Tibial artery (tissue), 4 donors: Measurements from ENCODE around the gene SPTBN2.

Experiments
- DNase-seq, 2 donors: peaks; one replicate each; pipeline ENCODE4 v3.0.0-alpha.2; 2019
- H3K27ac ChIP-seq, 2 donors: fragments of 200-600 bp; sonication (generic) in 1 of 2; 1 replicate in 1 of 2; 2 replicates in 1 of 2; pipeline ENCODE4 v1.5.1; 2018 to 2019; ENCODE audit warnings: mild to moderate bottlenecking in 1 of 2
- H3K27me3 ChIP-seq, 2 donors: fragments of 200-600 bp; sonication (generic) in 1 of 2; one replicate each; pipeline versions ENCODE4 v1.5.1 to v1.6.0; 2016 to 2019
- H3K36me3 ChIP-seq, 3 donors: fragments of 200-600 bp; sonication (generic) in 2 of 3; one replicate each; pipeline ENCODE4 v1.5.1; 2016 to 2019; ENCODE audit warnings: mild to moderate bottlenecking in 2 of 3
- H3K4me1 ChIP-seq, 4 donors: fragments of 200-600 bp; sonication (generic) in 2 of 4; 1 replicate in 3 of 4; 2 replicates in 1 of 4; pipeline ENCODE4 v1.5.1; 2016 to 2019
- H3K4me3 ChIP-seq, 2 donors: fragments of 200-600 bp; sonication (generic) in 1 of 2; 1 replicate in 1 of 2; 2 replicates in 1 of 2; pipeline ENCODE4 v1.5.1; 2018 to 2019; ENCODE audit warnings: mild to moderate bottlenecking in 2 of 2
- H3K9me3 ChIP-seq, 3 donors: fragments of 200-600 bp; sonication (generic) in 1 of 3; one replicate each; pipeline ENCODE4 v1.5.1; 2016 to 2019
- intact Hi-C: fragments of 100-400 bp; cut with DNase I; formaldehyde crosslinking; loops from one replicate; pipeline ENCODE4 v1.15.0; 2023; ENCODE audit warnings: low total_unique reads
- TF ChIP-seq, protein P1 (sequence below), 2 experiments: fragments of 200-600 bp in 1 of 2; fragments of 450-650 bp in 1 of 2; IDR thresholded peaks; one replicate each; pipeline ENCODE4 v1.5.1; 2017 to 2019; ENCODE audit warnings: antibody characterized with exemption in 2 of 2, mild to moderate bottlenecking in 1 of 2, moderate library complexity in 1 of 2

The SPTBN2 gene

DNA sequence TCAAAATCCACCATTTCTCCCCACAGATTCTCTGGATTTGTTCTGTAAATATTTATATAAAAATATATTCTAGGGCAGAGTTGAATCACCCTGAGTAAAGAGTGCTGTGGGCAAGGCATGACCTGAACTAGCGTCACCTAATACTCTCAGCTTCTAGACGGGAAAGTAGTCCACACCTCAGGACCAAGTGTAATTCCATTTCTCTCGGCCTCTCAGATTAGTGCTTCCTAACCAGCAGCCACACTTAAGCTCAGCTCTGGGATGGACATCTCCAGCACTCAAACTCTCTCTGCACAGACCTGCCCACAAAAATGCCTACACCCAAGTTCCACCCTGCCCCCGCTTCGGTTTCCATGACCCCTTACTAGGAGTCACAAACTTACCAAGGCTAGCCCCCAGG is 5.3 kb downstream of the SPTBN2 start:
- TF ChIP-seq, protein P1, sequence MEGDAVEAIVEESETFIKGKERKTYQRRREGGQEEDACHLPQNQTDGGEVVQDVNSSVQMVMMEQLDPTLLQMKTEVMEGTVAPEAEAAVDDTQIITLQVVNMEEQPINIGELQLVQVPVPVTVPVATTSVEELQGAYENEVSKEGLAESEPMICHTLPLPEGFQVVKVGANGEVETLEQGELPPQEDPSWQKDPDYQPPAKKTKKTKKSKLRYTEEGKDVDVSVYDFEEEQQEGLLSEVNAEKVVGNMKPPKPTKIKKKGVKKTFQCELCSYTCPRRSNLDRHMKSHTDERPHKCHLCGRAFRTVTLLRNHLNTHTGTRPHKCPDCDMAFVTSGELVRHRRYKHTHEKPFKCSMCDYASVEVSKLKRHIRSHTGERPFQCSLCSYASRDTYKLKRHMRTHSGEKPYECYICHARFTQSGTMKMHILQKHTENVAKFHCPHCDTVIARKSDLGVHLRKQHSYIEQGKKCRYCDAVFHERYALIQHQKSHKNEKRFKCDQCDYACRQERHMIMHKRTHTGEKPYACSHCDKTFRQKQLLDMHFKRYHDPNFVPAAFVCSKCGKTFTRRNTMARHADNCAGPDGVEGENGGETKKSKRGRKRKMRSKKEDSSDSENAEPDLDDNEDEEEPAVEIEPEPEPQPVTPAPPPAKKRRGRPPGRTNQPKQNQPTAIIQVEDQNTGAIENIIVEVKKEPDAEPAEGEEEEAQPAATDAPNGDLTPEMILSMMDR (IDR thresholded peaks at IDR 0.05), result no peak
- Histone ChIP-seq H3K27ac (no peak overlapping the region), H3K36me3 (no peaks in the 10 kb centered on the region), H3K4me1 (peaks cover 0 to 18% (median 10%) of the 10 kb centered on the region in 4 donors), H3K27me3 (peaks cover 0 to 59% of the 10 kb centered on the region in 2 donors), H3K4me3 (no peak overlapping the region), H3K9me3 (no peaks in the 10 kb centered on the region)
- peak in 1 of 2 donors; percentile 19 for DNase-seq
- intact Hi-C loops, result no loop called here

DNA sequence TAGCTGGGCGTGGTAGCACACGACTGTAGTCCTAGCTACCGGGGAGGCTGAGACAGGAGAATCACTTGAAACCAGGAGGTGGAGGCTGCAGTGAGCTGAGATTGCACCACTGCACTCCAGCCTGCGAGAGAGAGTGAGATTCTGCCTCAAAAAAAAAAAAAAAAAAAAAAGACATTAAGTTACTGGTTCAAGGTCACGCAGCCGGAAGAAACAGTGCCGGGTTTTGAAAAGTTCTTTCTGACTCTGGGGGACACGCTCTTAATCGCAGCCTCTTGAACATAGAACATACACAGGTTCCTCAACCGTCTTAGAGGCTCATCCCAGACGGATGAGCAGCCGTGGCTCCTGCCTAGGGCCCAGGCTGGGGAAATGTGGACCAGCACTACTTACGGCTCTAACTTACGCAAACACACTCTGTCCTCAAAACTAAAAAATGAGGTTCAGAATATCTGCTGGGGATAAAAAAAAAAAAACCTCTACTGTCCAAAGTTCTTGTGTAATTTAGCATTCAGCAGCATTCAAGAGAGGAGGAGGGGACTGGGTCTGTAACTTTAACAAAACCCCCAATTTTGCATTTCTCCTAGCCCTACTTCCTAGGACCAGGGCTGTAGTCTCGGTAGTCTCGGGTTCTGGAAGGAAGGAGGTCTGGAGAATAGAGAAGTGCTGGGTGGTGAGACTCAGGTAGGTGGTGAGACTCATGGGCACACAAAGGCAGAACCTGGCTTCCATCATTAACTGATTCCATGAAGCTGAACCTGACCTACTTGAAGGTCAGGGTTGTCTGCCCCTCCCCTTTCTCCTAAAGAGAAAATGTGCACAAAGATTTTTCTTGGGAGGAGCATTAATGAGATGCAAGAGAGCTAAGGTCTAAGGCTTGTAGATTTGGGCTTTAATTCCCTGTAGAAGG is 6.0 kb downstream of the SPTBN2 start:
- Histone ChIP-seq H3K27me3 (peaks cover 0 to 60% of the 10 kb centered on the region in 2 donors), H3K9me3 (no peaks in the 10 kb centered on the region), H3K27ac (no peak overlapping the region), H3K36me3 (no peaks in the 10 kb centered on the region), H3K4me1 (peaks cover 0 to 13% (median 8%) of the 10 kb centered on the region in 4 donors), H3K4me3 (no peak overlapping the region)
- DNase-seq, result no peak
- intact Hi-C loops, result no loop called here
- TF ChIP-seq, protein P1 (IDR thresholded peaks at IDR 0.05), result no peak

DNA sequence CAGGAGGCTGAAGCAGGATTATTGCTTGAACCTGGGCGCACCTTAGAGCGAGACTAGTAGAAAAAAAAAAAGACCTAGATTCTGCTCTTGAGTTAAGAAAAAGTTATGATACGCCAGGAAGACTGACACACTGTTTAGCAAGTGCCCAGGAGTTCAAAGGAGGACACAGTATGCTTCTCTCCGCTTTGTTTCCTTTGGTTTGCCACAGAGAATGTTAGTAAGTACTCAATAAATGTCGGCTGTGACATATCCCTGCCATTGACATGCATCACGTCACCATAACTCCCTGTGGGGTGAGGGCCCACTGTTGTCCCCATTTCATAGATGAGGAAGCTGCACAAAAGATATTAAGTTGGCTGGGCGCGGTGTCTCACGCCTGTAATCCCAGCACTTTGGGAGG is 7.1 kb downstream of the SPTBN2 start:
- H3K4me1 ChIP-seq, result peaks cover 0 to 4% (median under 1%) of the 10 kb centered on the region in 4 donors
- no peaks in the 10 kb centered on the region for H3K9me3 ChIP-seq
- H3K4me3 ChIP-seq, result no peak overlapping the region
- H3K27me3 ChIP-seq, result peaks cover 0 to 57% of the 10 kb centered on the region in 2 donors
- no peak for DNase-seq
- TF ChIP-seq, protein P1 (IDR thresholded peaks at IDR 0.05), result no peak
- H3K27ac ChIP-seq, result no peak overlapping the region
- H3K36me3 ChIP-seq, result no peaks in the 10 kb centered on the region
- intact Hi-C loops, result no loop called here

DNA sequence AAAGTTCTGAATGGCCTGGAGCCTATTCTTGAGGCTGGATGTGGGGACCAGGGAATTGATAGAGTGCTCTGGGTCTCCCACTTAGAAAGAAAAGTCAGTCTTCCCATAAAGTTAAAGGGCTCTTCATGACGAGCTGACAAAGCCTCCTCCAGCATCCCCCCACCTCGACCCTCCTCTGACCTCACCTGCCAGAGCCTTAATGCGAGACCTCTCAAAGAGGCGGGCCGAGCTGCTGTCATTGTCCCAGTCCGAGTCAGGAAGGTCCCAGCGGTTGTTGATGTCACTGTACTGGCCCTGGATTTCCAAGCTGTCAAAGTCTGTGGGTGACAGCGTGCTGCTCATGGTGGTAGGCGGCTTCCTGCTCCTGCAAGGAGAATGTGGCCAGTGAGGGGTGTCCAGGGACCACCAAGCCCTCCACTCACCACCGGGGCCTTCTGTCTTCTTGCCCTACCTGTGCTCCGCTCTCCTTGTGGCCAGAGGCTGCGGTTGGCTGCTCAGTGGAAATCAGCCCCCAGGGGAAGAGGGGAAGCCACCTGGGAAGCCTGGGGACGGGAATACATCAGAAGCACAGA is 8.0 kb downstream of the SPTBN2 start:
- Histone ChIP-seq H3K36me3 (no peaks in the 10 kb centered on the region), H3K9me3 (no peaks in the 10 kb centered on the region), H3K27ac (no peak overlapping the region), H3K4me1 (no peaks in the 10 kb centered on the region), H3K4me3 (no peak overlapping the region), H3K27me3 (peaks cover 0 to 47% of the 10 kb centered on the region in 2 donors)
- no peak for DNase-seq
- intact Hi-C loops, result no loop called here
- TF ChIP-seq, protein P1 (IDR thresholded peaks at IDR 0.05), result no peak

DNA sequence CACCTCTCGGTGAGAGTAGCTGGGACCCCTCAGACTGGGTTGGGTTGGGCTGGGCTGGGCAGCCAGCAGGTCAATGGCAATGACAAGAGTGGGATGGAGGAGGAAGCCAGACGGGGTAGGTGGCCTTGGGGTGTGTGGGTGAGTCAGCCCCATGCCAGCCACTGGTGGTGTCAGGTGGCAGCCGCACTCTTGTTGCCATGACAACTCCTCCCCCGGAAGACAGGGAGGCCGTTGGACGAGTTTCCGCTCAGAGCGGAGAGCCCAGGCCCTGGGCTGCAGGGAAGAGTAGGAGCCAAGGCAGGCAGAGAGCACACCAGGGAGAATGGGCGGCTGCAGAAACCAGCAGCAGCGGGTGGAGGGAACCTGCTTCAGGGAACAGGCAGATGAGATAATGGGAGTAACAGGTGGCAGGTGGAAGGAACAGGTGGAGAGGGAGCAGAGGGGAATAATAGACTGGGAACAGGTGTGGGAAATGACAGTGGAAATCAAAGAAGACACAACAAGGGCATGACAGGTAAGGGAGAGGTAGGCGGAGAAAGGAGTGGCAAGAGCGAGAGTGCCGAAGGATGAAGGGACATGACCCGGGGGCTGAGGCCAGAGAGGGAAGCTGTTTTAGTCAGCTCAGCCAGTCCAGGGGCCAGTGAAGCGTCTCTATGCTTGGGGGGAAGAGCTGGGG is 8.7 kb downstream of the SPTBN2 start:
- no peak for DNase-seq
- intact Hi-C loops, result no loop called here
- Histone ChIP-seq H3K36me3 (no peaks in the 10 kb centered on the region), H3K27ac (no peak overlapping the region), H3K9me3 (no peaks in the 10 kb centered on the region), H3K4me1 (no peaks in the 10 kb centered on the region), H3K4me3 (no peak overlapping the region), H3K27me3 (peaks cover 0 to 44% of the 10 kb centered on the region in 2 donors)
- TF ChIP-seq, protein P1 (IDR thresholded peaks at IDR 0.05), result no peak
